Natural killer cell (primary cell): ENCODE measurements around the gene TTC9C. TPM values are rescaled to one million over a fixed set of nuclear protein-coding genes. Genes with fewer than 3 reads are reported as not detected.
"Not testable (repeated sequence)": the region's sequence is repeated elsewhere in the genome, so short reads cannot be mapped to it uniquely, and the experiment has no call there.

Source experiments
- ATAC-seq, 3 donors: fragments of 150-1000 bp in 2 of 3; fragments of 200-7000 bp in 1 of 3; cut with Tn5 transposase; 1 replicate in 1 of 3; 2 replicates in 2 of 3; pipeline ENCODE4 v1.10.0; 2021; ENCODE audit warnings: mild to moderate bottlenecking in 2 of 3, moderate library complexity in 2 of 3
- DNase-seq, 2 donors: peaks; one replicate each; pipeline versions ENCODE4 v3.0.0 to v3.0.0-alpha.2; 2013 to 2021; ENCODE audit warnings: mixed read lengths in 1 of 2
- H3K27ac ChIP-seq: one replicate; pipeline ENCODE4 v1.5.1; 2013; ENCODE audit warnings: mild to moderate bottlenecking, low read length
- H3K27me3 ChIP-seq: one replicate; pipeline ENCODE4 v1.6.1; 2013; ENCODE audit warnings: low read length; ENCODE audit not compliant: control insufficient read depth, insufficient read depth
- H3K36me3 ChIP-seq: one replicate; pipeline ENCODE4 v1.6.1; 2013; ENCODE audit warnings: low read length; ENCODE audit not compliant: control insufficient read depth, insufficient read depth
- H3K4me1 ChIP-seq: one replicate; pipeline ENCODE4 v1.6.1; 2013; ENCODE audit warnings: low read length; ENCODE audit not compliant: control insufficient read depth, insufficient read depth
- H3K4me3 ChIP-seq: one replicate; pipeline ENCODE4 v1.5.1; 2013; ENCODE audit warnings: low read length
- H3K9me3 ChIP-seq: one replicate; pipeline ENCODE4 v1.6.1; 2013; ENCODE audit warnings: low read length; ENCODE audit not compliant: control insufficient read depth, insufficient read depth
- H3K27ac Mint-ChIP-seq, 2 donors: one replicate each; pipeline ENCODE4 v1.8.0; 2022; ENCODE audit warnings: mild to moderate bottlenecking in 2 of 2, mixed read lengths in 2 of 2, moderate library complexity in 1 of 2
- H3K27me3 Mint-ChIP-seq, 2 donors: one replicate each; pipeline ENCODE4 v1.8.0; 2022; ENCODE audit warnings: low read depth in 2 of 2, mixed read lengths in 2 of 2
- H3K36me3 Mint-ChIP-seq: one replicate; pipeline ENCODE4 v1.8.0; 2022; ENCODE audit warnings: mixed read lengths
- H3K4me1 Mint-ChIP-seq, 2 donors: one replicate each; pipeline ENCODE4 v1.8.0; 2022; ENCODE audit warnings: mixed read lengths in 2 of 2
- H3K4me3 Mint-ChIP-seq: one replicate; pipeline ENCODE4 v1.8.0; 2022; ENCODE audit warnings: mild to moderate bottlenecking, moderate library complexity, mixed read lengths
- H3K9me3 Mint-ChIP-seq, 2 donors: one replicate each; pipeline ENCODE4 v1.8.0; 2022; ENCODE audit warnings: mixed read lengths in 2 of 2
- CTCF ChIP-seq: fragments of 200-600 bp; IDR thresholded peaks from one replicate; pipeline ENCODE4 v1.8.0; 2022; ENCODE audit warnings: antibody characterized with exemption
- WGBS: methylation state at CpG from one replicate; pipeline ENCODE4 v1.1.7; 2013; ENCODE audit warnings: missing lambda C conversion rate; ENCODE audit not compliant: insufficient coverage; 5-methylcytosine and 5-hydroxymethylcytosine counted together
- intact Hi-C: fragments of 100-400 bp; cut with micrococcal nuclease; formaldehyde crosslinking; loops from one replicate; pipeline ENCODE4 v1.14.2; 2022
- total RNA-seq, 4 donors: library from RNA; stranded (reverse); fragments of 120-200 nt in 1 of 4; gene quantifications; one replicate each; pipeline versions ENCODE4 v1.2.3 to v1.2.4, GENCODE V29; 2013 to 2022

Gene TTC9C
- total RNA-seq, 3 donors from 2014 or later (not counting 1 experiment from before 2014, with no cell fraction given): 18.3 to 27.2 (median 23.2) TPM

- H3K9me3 ChIP-seq: no peaks in the 10 kb centered on the region
- Mint-ChIP-seq H3K4me1 (peaks cover 7 to 9% of the 10 kb centered on the region in 2 donors), H3K27me3 (no peaks in the 10 kb centered on the region), H3K9me3 (no peaks in the 10 kb centered on the region), H3K36me3 (no peaks in the 10 kb centered on the region), H3K4me3 (peak overlapping the region; percentile 53), H3K27ac (no peak overlapping the region)
- no peak overlapping the region for H3K27ac ChIP-seq
- no peaks in the 10 kb centered on the region for H3K27me3 ChIP-seq
- DNase-seq (no peak), ATAC-seq (no peak)
- no peak for TF ChIP-seq CTCF
- 93% methylated on average over 9 of the region's 10 CpGs for WGBS
- peaks cover 6% of the 10 kb centered on the region for H3K36me3 ChIP-seq
- peaks cover 22% of the 10 kb centered on the region for H3K4me1 ChIP-seq
- H3K4me3 ChIP-seq: no peak overlapping the region
- intact Hi-C loops: loop anchor here (2.0 kb wide), 1 partner anchor 32 kb away; the partner anchor contains the start of gene TMEM179B
These were observed 26.9 kb downstream of the TTC9C start for GRCh38 chr11:62755086-62755615.

GRCh38 chr11:62757846-62758788, 29.8 kb downstream of the TTC9C start:
- Mint-ChIP-seq H3K36me3 (no peaks in the 10 kb centered on the region), H3K4me3 (no peak overlapping the region), H3K27ac (no peak overlapping the region), H3K9me3 (no peaks in the 10 kb centered on the region), H3K27me3 (no peaks in the 10 kb centered on the region), H3K4me1 (peaks cover 23 to 25% of the 10 kb centered on the region in 2 donors)
- Histone ChIP-seq H3K9me3 (no peaks in the 10 kb centered on the region), H3K27me3 (no peaks in the 10 kb centered on the region), H3K36me3 (no peaks in the 10 kb centered on the region), H3K4me1 (peaks cover 31% of the 10 kb centered on the region), H3K27ac (no peak overlapping the region), H3K4me3 (no peak overlapping the region)
- DNase-seq (no peak), ATAC-seq (no peak)
- TF ChIP-seq CTCF: no peak
- intact Hi-C loops: no loop called here
- 89% methylated on average over 5 of the region's 9 CpGs for WGBS

- H3K9me3 Mint-ChIP-seq, H3K27me3 ChIP-seq, H3K36me3 Mint-ChIP-seq, H3K36me3 ChIP-seq, ATAC-seq, H3K27me3 Mint-ChIP-seq, H3K9me3 ChIP-seq, DNase-seq, H3K27ac ChIP-seq: not testable (repeated sequence)
- H3K4me3 Mint-ChIP-seq: peak overlapping the region; percentile 95
- 28% methylated on average over 8 of the region's 9 CpGs for WGBS
- H3K4me1 Mint-ChIP-seq: peaks cover 14 to 18% of the 10 kb centered on the region in 2 donors
- Histone ChIP-seq H3K4me3 (peak overlapping the region; percentile 85), H3K4me1 (peaks cover 19% of the 10 kb centered on the region)
- H3K27ac Mint-ChIP-seq: peak overlapping the region; percentile 89 to 94
- intact Hi-C loops: loop anchor here (1.0 kb wide), 3 partner anchors 8 to 33 kb away; partner anchors contain the start of genes TAF6L and TTC9C
These were observed 32.6 kb downstream of the TTC9C start for GRCh38 chr11:62760867-62761227.

- Mint-ChIP-seq H3K27me3 (no peaks in the 10 kb centered on the region), H3K36me3 (no peaks in the 10 kb centered on the region), H3K27ac (peak overlapping the region; percentile 93 to 99), H3K9me3 (no peaks in the 10 kb centered on the region), H3K4me1 (peaks cover 17 to 25% of the 10 kb centered on the region in 2 donors), H3K4me3 (peak overlapping the region; percentile 93)
- no peak for TF ChIP-seq CTCF
- DNase-seq (no peak), ATAC-seq (peak in 1 of 3 donors; percentile 0)
- 2% methylated on average over 18 of the region's 18 CpGs for WGBS
- intact Hi-C loops: loop anchor here (1.0 kb wide), 2 partner anchors 9 to 16 kb away; partner anchors contain the start of gene POLR2G
- H3K27ac ChIP-seq: peak overlapping the region; percentile 80
- H3K36me3 ChIP-seq: peaks cover 22% of the 10 kb centered on the region
- H3K9me3 ChIP-seq: no peaks in the 10 kb centered on the region
- H3K27me3 ChIP-seq: no peaks in the 10 kb centered on the region
- peak overlapping the region; percentile 70 for H3K4me3 ChIP-seq
- peaks cover 25% of the 10 kb centered on the region for H3K4me1 ChIP-seq
These were observed 42.5 kb downstream of the TTC9C start for GRCh38 chr11:62770778-62771143.
